ENCODE measurements around the gene LCOR. TPM values are rescaled to one million over a fixed set of nuclear protein-coding genes. Genes with fewer than 3 reads are reported as not detected.

Gene LCOR
- total RNA-seq, 2 experiments from 2014 or later, result 18.1 to 22.9 TPM

- Mint-ChIP-seq H3K27me3 (ENCODE audit: low read depth) (no peaks in the 10 kb centered on the region), H3K9me3 (no peaks in the 10 kb centered on the region), H3K4me3 (no peak overlapping the region), H3K27ac (no peak overlapping the region), H3K4me1 (ENCODE audit: low read depth) (peaks cover 9% of the 10 kb centered on the region), H3K36me3 (ENCODE audit: low read depth) (peaks cover 8% of the 10 kb centered on the region)
- no peak for DNase-seq
- intact Hi-C loops (cut with micrococcal nuclease), result no loop called here
- CTCF ChIA-PET, result interaction anchor here (1.5 kb wide), 1 partner anchor 49 kb away, joined by 5 read pairs; no protein-coding TSS in a partner anchor
Measured at GRCh38 chr10:96960872-96961271, 128.8 kb downstream of the LCOR start.

- no peaks in the 10 kb centered on the region for H3K9me3 Mint-ChIP-seq
Measured at GRCh38 chr10:96964131-96964530, 132.0 kb downstream of the LCOR start.

GRCh38 chr10:96967847-96968246, 135.7 kb downstream of the LCOR start:
- no peaks in the 10 kb centered on the region for H3K9me3 Mint-ChIP-seq
- CTCF ChIA-PET, result no interaction called here
- no peak overlapping the region for H3K27ac Mint-ChIP-seq
- DNase-seq, result no peak
- intact Hi-C loops (cut with micrococcal nuclease), result no loop called here
- H3K27me3 Mint-ChIP-seq (ENCODE audit: low read depth), result no peaks in the 10 kb centered on the region
- H3K4me3 Mint-ChIP-seq, result no peak overlapping the region
- no peaks in the 10 kb centered on the region for H3K4me1 Mint-ChIP-seq (ENCODE audit: low read depth)
- H3K36me3 Mint-ChIP-seq (ENCODE audit: low read depth), result peaks cover 2% of the 10 kb centered on the region

More at GRCh38 chr10:96964131-96964530, 132.0 kb downstream of the LCOR start:
- no peak for DNase-seq
- CTCF ChIA-PET, result interaction anchor here (0.7 kb wide), 1 partner anchor 21 kb away, joined by 5 read pairs; no protein-coding TSS in a partner anchor
- H3K27me3 Mint-ChIP-seq (ENCODE audit: low read depth), result no peaks in the 10 kb centered on the region
- H3K36me3 Mint-ChIP-seq (ENCODE audit: low read depth), result peaks cover 4% of the 10 kb centered on the region
- intact Hi-C loops (cut with micrococcal nuclease), result no loop called here
- no peak overlapping the region for H3K27ac Mint-ChIP-seq
- no peak overlapping the region for H3K4me3 Mint-ChIP-seq
- peaks cover 9% of the 10 kb centered on the region for H3K4me1 Mint-ChIP-seq (ENCODE audit: low read depth)

- Mint-ChIP-seq H3K27ac (no peak overlapping the region), H3K27me3 (ENCODE audit: low read depth) (no peaks in the 10 kb centered on the region), H3K36me3 (ENCODE audit: low read depth) (peaks cover 2% of the 10 kb centered on the region), H3K4me1 (ENCODE audit: low read depth) (no peaks in the 10 kb centered on the region), H3K4me3 (no peak overlapping the region), H3K9me3 (no peaks in the 10 kb centered on the region)
- CTCF ChIA-PET, result interaction anchor here (0.7 kb wide), 2 partner anchors 17 to 56 kb away, joined by 3 to 7 read pairs; no protein-coding TSS in a partner anchor
- intact Hi-C loops (cut with micrococcal nuclease), result no loop called here
- DNase-seq, result no peak
Measured at GRCh38 chr10:96968682-96969423, 136.8 kb downstream of the LCOR start.

GRCh38 chr10:96971324-96971723, 139.2 kb downstream of the LCOR start:
- intact Hi-C loops (cut with micrococcal nuclease), result no loop called here
- no peaks in the 10 kb centered on the region for H3K4me1 Mint-ChIP-seq (ENCODE audit: low read depth)
- H3K36me3 Mint-ChIP-seq (ENCODE audit: low read depth), result peaks cover 2% of the 10 kb centered on the region
- H3K27ac Mint-ChIP-seq, result no peak overlapping the region
- H3K4me3 Mint-ChIP-seq, result no peak overlapping the region
- H3K27me3 Mint-ChIP-seq (ENCODE audit: low read depth), result no peaks in the 10 kb centered on the region
- CTCF ChIA-PET, result interaction anchor here (0.6 kb wide), 1 partner anchor 54 kb away, joined by 3 read pairs; no protein-coding TSS in a partner anchor
- no peaks in the 10 kb centered on the region for H3K9me3 Mint-ChIP-seq
- DNase-seq, result no peak

- Mint-ChIP-seq H3K4me1 (ENCODE audit: low read depth) (no peaks in the 10 kb centered on the region), H3K27ac (no peak overlapping the region), H3K36me3 (ENCODE audit: low read depth) (peaks cover 2% of the 10 kb centered on the region), H3K4me3 (no peak overlapping the region), H3K9me3 (no peaks in the 10 kb centered on the region), H3K27me3 (ENCODE audit: low read depth) (no peaks in the 10 kb centered on the region)
- CTCF ChIA-PET, result no interaction called here
- no peak for DNase-seq
- intact Hi-C loops (cut with micrococcal nuclease), result no loop called here
Measured at GRCh38 chr10:96972264-96972663, 140.2 kb downstream of the LCOR start.

GRCh38 chr10:96973809-96974747, 142.0 kb downstream of the LCOR start:
- DNase-seq, result no peak
- no peaks in the 10 kb centered on the region for H3K9me3 Mint-ChIP-seq
- H3K27ac Mint-ChIP-seq, result no peak overlapping the region
- H3K27me3 Mint-ChIP-seq (ENCODE audit: low read depth), result no peaks in the 10 kb centered on the region
- no peak overlapping the region for H3K4me3 Mint-ChIP-seq
- intact Hi-C loops (cut with micrococcal nuclease), result no loop called here
- CTCF ChIA-PET, result interaction anchor here (0.6 to 0.9 kb wide), 2 partner anchors 14 to 632 kb away, joined by 3 read pairs; no protein-coding TSS in a partner anchor
- peaks cover 5% of the 10 kb centered on the region for H3K36me3 Mint-ChIP-seq (ENCODE audit: low read depth)
- peaks cover 10% of the 10 kb centered on the region for H3K4me1 Mint-ChIP-seq (ENCODE audit: low read depth)

GRCh38 chr10:96975136-96975535, 143.0 kb downstream of the LCOR start:
- no peak for DNase-seq
- CTCF ChIA-PET, result interaction anchor here (1.1 kb wide), 1 partner anchor 15 kb away, joined by 5 read pairs; no protein-coding TSS in a partner anchor
- no peaks in the 10 kb centered on the region for H3K9me3 Mint-ChIP-seq
- peaks cover 3% of the 10 kb centered on the region for H3K36me3 Mint-ChIP-seq (ENCODE audit: low read depth)
- peaks cover 11% of the 10 kb centered on the region for H3K4me1 Mint-ChIP-seq (ENCODE audit: low read depth)
- intact Hi-C loops (cut with micrococcal nuclease), result loop anchor here (5.0 kb wide), 1 partner anchor 68 kb away; no protein-coding TSS in a partner anchor
- H3K4me3 Mint-ChIP-seq, result no peak overlapping the region
- H3K27ac Mint-ChIP-seq, result no peak overlapping the region
- H3K27me3 Mint-ChIP-seq (ENCODE audit: low read depth), result no peaks in the 10 kb centered on the region

- H3K27me3 Mint-ChIP-seq (ENCODE audit: low read depth), result no peaks in the 10 kb centered on the region
- no peak overlapping the region for H3K4me3 Mint-ChIP-seq
- intact Hi-C loops (cut with micrococcal nuclease), result loop anchor here (1.0 to 5.0 kb wide), 4 partner anchors 71 to 389 kb away; no protein-coding TSS in a partner anchor
- H3K9me3 Mint-ChIP-seq, result no peaks in the 10 kb centered on the region
- peaks cover 11% of the 10 kb centered on the region for H3K4me1 Mint-ChIP-seq (ENCODE audit: low read depth)
- H3K27ac Mint-ChIP-seq, result peak overlapping the region; percentile 4
- DNase-seq, result peak; percentile 28
- CTCF ChIA-PET, result interaction anchor here (0.7 to 1.2 kb wide), 3 partner anchors 47 to 337 kb away, joined by 3 to 6 read pairs (median 3); no protein-coding TSS in a partner anchor
- H3K36me3 Mint-ChIP-seq (ENCODE audit: low read depth), result peaks cover 19% of the 10 kb centered on the region
Measured at GRCh38 chr10:96978621-96979154, 146.6 kb downstream of the LCOR start.

- intact Hi-C loops (cut with micrococcal nuclease), result no loop called here
- Mint-ChIP-seq H3K36me3 (ENCODE audit: low read depth) (peaks cover 19% of the 10 kb centered on the region), H3K27ac (no peak overlapping the region), H3K27me3 (ENCODE audit: low read depth) (no peaks in the 10 kb centered on the region), H3K4me3 (no peak overlapping the region), H3K4me1 (ENCODE audit: low read depth) (peaks cover 18% of the 10 kb centered on the region), H3K9me3 (no peaks in the 10 kb centered on the region)
- CTCF ChIA-PET, result interaction anchor here (0.7 kb wide), 1 partner anchor 1289 kb away, joined by 3 read pairs; the partner anchor contains the start of gene TCTN3
- no peak for DNase-seq
Measured at GRCh38 chr10:96982149-96982930, 150.2 kb downstream of the LCOR start.

- intact Hi-C loops (cut with micrococcal nuclease), result no loop called here
- no peak overlapping the region for H3K27ac Mint-ChIP-seq
- no peak for DNase-seq
- peaks cover 6% of the 10 kb centered on the region for H3K4me1 Mint-ChIP-seq (ENCODE audit: low read depth)
- no peaks in the 10 kb centered on the region for H3K27me3 Mint-ChIP-seq (ENCODE audit: low read depth)
- H3K9me3 Mint-ChIP-seq, result no peaks in the 10 kb centered on the region
- CTCF ChIA-PET, result interaction anchor here (0.5 to 1.0 kb wide), 3 partner anchors 41 to 195 kb away, joined by 3 read pairs; no protein-coding TSS in a partner anchor
- H3K4me3 Mint-ChIP-seq, result no peak overlapping the region
- H3K36me3 Mint-ChIP-seq (ENCODE audit: low read depth), result peaks cover 18% of the 10 kb centered on the region
Measured at GRCh38 chr10:96984541-96985131, 152.5 kb downstream of the LCOR start.

Data from activated naive CD4-positive, alpha-beta T cell treated with anti-CD3 and anti-CD28 coated beads for 36 hours (primary cell).